NCI-H345 (cell line): ENCODE data around the gene MIEF1.
"Not testable (repeated sequence)": the region's sequence is repeated elsewhere in the genome, so short reads cannot be mapped to it uniquely, and the experiment has no call there.

Experiments used
- DNase-seq: peaks from one replicate; lab custom pipeline; 2025; lab: John Stamatoyannopoulos, UW

MIEF1 gene

DNA sequence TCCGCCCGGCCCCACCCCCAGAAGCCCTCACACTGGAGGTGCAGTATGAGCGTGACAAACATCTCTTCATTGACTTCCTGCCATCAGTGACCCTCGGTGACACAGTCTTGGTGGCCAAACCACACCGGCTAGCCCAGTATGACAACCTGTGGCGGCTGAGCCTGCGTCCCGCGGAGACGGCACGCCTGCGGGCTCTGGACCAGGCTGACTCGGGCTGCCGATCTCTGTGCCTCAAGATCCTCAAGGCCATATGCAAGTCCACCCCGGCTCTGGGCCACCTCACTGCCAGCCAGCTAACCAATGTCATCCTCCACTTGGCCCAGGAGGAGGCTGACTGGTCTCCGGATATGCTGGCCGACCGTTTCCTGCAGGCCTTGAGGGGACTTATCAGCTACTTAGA, 11.7 kb downstream of the MIEF1 start:
- DNase-seq = no peak

DNA sequence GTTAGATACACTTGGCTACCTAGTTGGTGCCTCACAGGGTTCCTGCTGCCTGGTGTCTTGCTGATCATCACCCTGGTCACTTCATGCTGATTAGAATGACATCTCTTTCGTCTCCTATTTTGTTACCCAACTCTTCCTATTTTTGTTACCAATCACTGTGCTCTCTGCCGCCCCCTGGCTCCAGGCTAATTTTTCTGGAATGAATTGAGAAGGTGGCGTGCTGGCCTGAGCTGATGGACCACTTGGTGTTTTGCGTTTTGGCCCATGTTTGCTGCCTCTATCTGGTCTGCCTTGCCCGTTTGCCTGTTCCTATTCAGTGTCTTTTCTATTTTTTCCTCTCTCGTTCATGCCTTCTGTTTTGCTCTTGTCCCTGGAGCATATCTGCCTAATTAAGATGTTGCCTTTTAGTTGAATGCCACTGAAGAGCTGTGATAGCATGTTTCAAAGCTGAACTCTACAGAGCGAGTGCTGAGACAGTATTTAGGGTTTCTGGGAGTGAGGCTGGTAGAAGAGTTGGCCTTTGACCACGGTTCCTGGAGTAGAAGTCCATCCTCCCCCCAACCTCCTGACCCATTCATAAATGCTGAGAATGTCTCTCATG, 12.4 kb downstream of the MIEF1 start:
- DNase-seq = no peak

DNA sequence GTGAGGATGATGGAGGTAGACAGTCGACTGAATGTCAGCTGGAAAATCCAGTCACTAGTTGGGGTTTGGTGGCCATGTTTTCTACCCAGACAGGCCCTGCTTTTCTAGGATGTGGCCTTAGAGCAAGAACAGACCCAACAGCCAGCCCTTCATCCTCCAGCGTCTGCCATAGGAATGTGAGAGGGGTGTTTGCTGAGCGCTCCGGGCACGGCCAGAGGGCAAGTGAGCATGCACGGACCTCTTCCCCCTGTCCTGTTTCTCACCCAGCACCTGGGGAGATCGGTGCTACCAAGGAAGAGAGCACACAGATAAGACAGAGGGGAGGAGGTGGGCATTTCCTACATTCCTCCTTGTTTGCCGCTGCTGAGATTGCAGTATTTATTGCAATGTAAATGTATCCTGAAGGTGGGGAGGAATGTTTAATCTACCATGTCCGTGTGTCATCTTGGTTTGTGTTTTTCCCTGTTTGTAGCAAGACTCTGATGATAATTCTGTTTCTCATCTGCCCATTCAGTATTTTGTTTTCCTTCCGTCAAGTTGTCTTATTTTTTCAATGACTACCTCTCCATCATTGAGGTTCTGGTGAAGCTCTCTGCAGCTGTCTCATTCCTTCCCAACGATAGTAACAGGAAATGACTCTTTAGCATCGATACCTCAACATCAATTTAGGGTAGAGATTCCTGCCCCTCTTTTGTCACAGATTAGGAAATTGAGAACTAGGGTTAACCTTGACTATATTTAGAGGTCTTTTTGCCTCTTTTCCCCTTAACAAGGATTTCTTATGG, 13.4 kb downstream of the MIEF1 start:
- DNase-seq = no peak

DNA sequence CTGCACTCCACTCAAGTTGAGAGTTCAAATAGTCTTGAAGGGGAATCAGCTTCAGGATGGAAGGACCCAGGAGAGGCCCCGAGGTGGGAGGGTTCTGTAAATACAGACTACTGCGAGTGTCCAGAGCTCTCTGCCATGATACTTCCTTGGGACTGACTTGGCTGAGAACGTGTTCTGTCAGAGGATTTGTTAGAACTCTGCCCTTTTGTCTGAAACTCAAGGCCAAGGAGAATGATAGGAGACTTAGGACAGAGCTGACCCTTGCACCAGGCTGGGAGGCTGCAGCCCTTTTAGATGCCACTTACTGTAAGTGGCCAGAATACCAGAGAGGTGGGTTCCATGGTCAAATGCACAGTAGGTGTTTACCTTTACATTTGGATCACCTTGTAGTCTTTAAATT, 15.4 kb downstream of the MIEF1 start:
- no peak for DNase-seq

DNA sequence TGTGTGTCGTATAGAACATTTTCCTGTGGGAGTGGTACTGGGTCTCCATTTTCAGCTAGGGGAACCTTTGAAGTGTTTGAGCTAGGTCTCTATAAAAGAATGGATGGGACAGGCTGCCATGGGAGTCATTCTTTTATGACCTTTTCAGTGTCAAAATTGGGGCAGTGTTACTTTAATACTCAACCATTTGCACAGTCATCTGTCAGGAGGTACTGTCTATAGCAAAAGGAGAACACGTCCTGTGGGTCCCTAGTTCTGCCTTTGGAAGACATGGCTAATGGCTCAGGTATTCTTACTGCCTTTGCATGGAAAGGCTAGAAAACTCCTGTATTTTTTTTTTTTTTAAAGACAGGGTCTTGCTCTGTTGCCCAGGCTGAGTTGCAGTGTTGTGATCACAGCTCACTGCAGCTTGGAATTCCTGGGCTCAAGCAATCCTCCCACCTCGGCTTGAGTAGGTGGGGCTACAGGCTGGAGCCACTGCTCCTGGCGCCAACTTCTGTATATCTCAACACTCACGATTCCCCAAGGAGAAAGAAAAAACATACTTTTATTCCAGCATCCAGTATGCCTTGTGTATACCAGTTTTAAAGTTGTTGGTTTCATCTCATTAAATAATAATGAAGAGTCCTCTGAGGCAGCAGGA, 16.2 kb downstream of the MIEF1 start:
- DNase-seq = no peak

DNA sequence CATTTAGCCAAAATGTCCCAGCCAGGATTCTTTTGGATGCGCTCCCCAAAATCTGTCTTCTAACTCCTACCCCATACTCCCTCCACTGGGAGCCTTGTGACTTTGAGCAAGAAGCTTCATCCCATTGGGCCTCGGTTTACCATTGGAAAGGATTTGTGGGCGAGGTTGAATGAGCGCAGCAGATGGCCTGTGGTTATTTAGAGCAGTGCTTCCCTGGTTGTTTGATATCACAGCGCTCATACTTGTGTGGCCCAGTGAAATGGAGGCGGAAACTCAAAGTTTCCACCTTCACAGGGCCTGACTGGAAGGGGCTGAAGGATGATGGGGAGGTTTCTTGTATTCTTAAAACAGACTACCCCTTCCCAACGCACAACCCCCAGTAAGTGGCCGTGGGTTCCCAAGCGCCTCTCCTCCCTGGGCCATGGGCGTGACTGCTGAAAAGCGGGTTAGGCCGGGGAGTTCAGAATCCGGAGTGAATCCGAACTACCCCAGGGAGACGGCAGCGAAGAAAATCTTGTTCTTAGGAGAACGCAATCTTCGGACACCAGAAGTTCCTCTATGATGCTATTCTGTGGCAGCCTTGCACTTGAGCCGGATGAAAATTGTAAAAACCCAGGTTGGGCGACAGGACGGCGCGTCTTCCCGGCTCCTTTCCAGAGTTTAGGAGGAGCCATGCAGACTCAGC, 17.0 kb downstream of the MIEF1 start:
- no peak for DNase-seq

DNA sequence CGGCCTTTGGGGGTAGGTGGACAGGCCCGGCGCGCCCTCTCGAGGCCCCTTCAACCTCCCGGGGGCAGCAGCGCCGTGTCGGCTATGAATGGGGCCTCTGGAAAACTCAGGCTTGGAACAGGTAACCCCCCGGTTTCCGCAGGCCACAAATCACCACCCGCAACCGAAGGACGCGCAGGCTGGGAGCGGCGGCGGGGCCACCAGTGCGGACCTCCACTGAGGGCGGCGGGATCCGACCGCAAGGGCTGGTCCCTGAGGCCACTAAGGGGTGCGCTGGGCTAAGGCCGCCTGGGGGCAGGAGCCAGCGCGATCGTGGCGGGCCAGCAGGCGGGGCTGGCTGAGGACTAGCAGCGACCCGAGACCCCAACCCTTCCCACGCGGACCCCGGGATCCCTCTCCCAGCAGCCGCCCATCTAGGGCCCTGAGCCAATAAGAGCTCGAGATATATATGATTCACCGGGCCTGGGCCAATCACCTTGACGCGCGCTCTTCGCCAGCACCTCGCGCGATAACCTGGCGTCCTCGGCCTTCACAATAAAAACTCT, 17.7 kb downstream of the MIEF1 start:
- peak; percentile 97 for DNase-seq

DNA sequence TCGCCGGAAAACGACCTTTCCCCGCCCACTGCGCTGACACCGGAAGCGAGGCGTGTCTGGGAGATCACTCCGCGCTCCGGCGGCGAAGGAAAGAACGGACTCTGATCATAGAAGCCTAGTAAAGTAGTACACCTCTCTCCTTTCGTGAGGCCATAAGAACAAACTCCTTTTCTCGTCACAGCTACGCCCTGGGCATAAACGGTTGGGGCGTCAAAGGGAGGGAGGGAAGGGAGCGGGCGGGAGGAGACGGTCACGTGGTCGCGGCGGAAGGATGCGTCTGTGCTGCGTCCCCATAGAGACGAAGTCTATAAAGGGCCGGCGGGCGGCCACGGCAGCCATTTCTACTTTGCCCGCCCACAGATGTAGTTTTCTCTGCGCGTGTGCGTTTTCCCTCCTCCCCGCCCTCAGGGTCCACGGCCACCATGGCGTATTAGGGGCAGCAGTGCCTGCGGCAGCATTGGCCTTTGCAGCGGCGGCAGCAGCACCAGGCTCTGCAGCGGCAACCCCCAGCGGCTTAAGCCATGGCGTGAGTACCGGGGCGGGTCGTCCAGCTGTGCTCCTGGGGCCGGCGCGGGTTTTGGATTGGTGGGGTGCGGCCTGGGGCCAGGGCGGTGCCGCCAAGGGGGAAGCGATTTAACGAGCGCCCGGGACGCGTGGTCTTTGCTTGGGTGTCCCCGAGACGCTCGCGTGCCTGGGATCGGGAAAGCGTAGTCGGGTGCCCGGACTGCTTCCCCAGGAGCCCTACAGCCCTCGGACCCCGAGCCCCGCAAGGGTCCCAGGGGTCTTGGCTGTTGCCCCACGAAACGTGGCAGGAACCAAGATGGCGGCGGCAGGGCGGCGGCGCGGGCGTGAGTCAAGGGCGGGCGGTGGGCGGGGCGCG, 18.4 kb downstream of the MIEF1 start, which contains the start of gene ATF4:
Gene ATF4 (plus strand): TSS at position 337 of the 880 bp plus-strand sequence. CDS start 884 bp downstream, outside the sequence.
- DNase-seq = peak; percentile 88

DNA sequence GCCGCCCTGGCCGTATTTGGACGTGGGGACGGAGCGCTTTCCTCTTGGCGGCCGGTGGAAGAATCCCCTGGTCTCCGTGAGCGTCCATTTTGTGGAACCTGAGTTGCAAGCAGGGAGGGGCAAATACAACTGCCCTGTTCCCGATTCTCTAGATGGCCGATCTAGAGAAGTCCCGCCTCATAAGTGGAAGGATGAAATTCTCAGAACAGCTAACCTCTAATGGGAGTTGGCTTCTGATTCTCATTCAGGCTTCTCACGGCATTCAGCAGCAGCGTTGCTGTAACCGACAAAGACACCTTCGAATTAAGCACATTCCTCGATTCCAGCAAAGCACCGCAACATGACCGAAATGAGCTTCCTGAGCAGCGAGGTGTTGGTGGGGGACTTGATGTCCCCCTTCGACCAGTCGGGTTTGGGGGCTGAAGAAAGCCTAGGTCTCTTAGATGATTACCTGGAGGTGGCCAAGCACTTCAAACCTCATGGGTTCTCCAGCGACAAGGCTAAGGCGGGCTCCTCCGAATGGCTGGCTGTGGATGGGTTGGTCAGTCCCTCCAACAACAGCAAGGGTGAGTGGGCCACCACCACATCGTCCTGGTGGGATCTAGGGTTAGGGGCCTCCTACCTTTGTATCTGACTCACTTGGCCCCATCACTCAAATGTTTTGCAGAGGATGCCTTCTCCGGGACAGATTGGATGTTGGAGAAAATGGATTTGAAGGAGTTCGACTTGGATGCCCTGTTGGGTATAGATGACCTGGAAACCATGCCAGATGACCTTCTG, 19.2 kb downstream of the MIEF1 start:
- peak; percentile 37 for DNase-seq

DNA sequence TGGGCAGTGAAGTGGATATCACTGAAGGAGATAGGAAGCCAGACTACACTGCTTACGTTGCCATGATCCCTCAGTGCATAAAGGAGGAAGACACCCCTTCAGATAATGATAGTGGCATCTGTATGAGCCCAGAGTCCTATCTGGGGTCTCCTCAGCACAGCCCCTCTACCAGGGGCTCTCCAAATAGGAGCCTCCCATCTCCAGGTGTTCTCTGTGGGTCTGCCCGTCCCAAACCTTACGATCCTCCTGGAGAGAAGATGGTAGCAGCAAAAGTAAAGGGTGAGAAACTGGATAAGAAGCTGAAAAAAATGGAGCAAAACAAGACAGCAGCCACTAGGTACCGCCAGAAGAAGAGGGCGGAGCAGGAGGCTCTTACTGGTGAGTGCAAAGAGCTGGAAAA, 20.0 kb downstream of the MIEF1 start:
- not testable (repeated sequence) for DNase-seq

DNA sequence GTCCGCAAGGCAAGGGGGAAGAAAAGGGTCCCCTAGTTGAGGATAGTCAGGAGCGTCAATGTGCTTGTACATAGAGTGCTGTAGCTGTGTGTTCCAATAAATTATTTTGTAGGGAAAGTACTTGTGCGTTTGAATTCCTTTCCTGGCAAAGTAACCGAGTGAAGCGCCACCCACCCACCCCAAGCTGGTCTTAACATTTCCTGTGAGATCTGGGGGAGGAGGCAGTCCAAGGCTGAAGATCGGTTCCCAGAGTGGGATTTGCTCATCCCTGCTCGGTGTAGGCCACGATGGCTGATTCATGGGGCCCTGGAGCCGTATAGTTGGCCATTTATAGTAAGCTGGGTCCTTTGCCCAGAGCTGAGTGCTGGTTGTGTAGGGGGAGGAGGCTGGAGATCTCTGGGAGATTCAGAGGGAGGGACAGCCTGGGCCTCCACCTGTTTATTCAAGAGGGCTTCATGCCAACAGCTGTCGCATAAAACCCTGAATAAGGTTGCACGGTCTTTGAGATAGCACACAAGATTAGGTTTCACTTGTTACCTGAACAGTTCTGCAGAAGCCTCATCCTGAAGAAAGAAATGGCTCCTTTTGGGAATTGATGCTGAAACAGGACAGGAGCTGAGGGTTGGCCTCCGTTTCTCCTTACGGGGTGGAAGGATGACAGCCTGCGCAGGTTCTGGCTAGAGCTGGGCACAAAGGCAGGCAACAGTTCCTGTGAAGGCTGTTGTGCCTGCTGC, 20.6 kb downstream of the MIEF1 start:
- DNase-seq = peak; percentile 75

DNA sequence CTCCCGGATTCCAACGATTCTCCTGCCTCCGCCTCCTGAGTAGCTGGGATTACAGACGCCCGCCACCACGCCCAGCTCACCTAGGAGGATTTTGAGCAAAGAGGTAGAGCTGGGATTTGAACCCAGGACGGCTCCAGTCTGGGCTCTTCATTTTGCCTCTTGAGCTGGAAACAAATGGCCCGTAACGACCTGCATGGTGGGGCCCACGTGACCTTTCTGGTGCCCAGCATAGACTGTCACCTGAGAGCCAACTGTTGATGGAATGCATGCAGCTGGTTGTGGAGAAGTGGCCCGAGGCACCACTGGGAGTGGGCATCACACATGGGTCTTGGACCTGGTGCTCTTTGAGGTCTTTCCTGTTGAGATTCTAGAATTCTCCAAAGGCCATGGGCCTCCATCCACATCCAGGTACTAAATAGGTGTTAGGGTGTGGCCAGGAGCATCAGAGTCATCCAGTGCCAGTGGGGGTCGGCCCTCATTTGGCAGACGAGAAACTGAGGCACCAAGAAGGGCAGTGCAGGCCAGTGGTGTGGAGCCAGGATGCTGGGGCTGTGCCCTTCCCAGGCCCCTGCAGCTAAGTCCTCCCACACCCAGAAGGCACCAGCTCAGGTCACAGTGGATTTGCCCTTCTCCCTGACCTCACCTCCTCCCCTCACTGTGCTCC, 22.1 kb downstream of the MIEF1 start:
- DNase-seq = no peak

DNA sequence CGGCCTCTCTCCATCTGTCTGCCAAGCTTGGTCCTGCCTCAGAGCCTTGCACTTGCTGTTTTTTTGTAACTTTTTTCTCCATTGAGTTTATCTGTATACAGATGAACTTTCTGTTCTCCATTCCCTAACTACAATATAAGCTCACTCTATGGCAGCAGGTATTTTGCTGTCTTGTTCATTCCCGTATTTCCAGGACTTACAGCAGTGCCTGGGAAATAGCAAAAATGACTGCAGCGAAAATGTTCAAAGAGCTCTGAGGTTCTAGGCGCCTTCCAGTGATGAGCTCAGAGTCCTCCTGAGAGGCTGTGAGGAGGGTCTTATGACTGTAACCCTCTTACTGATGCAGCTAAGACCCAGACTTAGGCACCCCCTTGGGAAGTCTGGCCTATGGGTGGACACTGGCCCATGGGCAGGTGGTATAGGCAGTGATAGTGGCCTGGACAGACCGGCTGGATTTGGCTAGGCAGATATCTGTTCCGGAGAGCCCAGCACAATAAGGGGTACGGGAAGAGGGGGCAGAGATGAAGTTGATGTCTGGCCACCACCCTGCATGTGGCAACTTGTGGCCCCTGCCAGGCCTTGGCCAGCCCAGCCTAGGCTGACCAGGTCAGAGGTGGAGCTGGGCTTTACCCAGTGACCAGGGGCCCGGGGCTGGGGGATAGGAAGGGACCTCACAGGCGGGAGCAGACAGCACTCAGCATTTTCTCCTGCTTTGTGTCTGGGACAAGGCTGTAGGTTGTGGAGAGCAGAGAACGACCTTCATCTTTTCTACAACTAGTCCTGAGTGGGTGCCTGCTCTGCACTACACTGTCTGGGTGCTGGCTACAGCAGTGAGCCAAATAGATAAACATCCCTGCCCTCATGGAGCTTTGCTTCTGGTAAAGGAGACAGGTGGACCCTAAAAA, 22.9 kb downstream of the MIEF1 start:
- DNase-seq = no peak

DNA sequence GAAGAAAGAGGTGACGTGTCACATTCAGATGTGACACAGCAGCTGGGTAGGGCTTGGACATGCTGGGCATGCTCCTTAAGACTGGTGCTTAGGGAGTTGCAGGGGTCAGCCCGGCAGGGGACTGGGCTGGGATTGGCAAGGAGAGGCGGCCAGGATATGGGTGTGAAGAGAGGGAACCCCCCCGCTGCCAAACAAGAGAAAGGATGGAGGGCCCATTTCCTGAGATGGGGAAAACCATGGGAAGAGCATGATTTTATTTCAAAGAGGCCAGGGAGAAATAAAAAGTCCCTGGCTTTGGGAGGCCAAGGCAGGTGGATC, 23.5 kb downstream of the MIEF1 start:
- no peak for DNase-seq

DNA sequence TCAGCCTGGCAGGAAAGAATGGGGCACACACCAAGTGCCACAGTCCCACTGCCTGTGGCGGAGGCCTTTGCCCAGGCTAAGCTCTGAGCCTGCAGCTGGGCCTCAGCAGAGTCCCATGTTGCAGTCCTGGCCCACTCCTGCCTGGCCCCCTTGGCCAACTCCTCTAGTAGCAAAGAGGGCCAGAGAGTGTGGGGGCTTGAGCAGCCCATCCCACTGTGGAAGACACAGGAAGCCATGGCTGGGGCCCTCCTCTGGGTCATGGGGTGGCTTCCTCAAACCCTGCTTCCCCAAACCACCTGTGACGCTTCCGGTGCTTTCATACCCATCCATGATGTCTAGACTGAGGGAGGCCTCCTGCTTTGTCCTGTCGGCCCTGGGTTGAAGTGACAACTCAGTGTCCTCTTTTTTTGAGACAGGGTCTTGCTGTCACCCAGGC, 24.7 kb downstream of the MIEF1 start:
- DNase-seq = no peak

DNA sequence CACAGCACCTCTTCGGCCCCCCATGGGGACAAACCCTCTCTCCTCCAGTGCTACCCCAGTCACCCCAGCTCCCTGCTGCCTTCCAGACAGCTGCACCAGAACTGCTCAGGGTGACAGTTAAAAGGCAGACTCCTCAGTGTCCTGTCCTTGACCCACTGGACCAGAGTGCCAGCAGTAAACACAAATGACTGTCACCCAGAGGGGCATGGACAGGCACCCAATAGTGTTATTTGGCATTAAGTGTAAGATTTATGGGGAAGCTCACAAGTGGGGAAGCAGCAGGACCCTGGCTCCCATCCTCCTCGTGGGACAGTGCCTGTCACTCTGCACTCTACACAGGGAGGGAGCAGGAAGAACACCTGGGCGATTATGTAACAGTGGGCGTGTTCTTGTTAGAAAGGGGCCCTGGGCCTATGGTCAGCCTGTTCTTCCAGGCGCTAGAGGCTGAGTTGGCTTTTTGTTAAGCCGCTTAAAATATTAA, 25.4 kb downstream of the MIEF1 start:
- DNase-seq = peak; percentile 12

DNA sequence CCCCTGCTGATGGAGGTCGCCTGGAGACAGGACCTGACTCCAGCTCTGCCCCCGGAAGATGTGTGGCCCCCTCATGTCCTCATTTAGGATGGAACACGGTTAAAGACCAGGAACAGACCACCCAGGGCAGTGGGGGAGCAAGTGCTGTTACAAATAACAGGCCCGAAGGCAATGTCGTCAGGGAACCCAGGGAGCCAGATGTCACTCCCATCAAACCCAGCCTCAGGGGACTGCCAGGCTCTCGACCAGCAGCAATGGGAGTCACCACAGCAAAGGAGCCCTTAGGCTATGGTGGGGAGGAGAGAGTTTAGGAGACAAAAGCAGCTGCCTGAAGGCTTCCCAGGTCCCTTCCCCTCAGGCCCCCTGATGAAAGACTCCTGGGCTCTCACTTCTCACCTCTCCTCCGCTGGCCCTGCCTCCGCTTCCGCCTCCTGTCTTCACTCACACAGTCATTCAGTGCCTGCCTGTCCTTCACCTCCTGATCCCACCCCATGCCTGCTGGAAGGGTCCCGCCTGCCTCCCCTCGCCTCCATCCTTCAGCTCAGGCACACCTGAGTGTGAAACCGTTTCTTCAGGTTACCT, 26.1 kb downstream of the MIEF1 start:
- DNase-seq = peak; percentile 59
